Measurements from ENCODE around the gene NCKAP1. TPM values are rescaled to one million over a fixed set of nuclear protein-coding genes. Genes with fewer than 3 reads are reported as not detected.
A peak's percentile ranks its signal among the peaks of the same experiment; 100 is the strongest.

The NCKAP1 gene
- total RNA-seq, 1 donor, result 167 TPM

DNA sequence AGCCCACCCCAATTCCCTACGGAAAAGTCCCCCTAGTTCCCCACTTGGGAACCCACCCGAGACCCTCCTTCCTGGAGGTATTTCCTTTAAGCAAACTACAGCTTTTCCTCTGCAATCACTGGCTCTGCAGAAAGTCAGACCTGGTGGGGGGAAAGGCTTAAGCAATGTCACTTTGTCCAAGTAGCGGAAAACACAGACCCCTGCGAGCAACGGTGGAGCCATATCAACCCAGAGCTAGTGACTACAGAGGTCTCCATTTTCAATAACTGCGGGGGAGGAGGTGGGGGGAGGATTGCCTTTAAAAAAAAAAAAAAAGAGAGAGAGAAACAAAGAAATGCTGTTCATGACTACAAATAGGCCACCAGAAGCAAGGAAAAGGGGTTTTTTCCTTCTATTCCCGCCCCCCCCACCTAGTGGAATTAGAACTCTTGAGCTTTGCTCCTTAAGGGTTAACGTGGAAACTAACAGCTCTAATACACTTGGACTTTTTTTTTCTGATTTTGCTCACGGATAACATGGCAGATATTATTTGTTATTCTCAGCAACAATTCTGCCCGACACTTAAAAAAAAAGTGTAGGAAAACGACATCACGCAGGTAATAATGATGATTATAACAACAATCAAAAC is 170.7 kb downstream of the NCKAP1 start:
- no peak for DNase-seq (ENCODE audit: low read depth)
- TF ChIP-seq, protein P1, sequence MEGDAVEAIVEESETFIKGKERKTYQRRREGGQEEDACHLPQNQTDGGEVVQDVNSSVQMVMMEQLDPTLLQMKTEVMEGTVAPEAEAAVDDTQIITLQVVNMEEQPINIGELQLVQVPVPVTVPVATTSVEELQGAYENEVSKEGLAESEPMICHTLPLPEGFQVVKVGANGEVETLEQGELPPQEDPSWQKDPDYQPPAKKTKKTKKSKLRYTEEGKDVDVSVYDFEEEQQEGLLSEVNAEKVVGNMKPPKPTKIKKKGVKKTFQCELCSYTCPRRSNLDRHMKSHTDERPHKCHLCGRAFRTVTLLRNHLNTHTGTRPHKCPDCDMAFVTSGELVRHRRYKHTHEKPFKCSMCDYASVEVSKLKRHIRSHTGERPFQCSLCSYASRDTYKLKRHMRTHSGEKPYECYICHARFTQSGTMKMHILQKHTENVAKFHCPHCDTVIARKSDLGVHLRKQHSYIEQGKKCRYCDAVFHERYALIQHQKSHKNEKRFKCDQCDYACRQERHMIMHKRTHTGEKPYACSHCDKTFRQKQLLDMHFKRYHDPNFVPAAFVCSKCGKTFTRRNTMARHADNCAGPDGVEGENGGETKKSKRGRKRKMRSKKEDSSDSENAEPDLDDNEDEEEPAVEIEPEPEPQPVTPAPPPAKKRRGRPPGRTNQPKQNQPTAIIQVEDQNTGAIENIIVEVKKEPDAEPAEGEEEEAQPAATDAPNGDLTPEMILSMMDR (IDR thresholded peaks at IDR 0.05; ENCODE audit: insufficient read depth, low read length), result no peak
- H3K4me3 ChIP-seq (ENCODE audit: low read depth, low read length), result peak overlapping the region; percentile 61

DNA sequence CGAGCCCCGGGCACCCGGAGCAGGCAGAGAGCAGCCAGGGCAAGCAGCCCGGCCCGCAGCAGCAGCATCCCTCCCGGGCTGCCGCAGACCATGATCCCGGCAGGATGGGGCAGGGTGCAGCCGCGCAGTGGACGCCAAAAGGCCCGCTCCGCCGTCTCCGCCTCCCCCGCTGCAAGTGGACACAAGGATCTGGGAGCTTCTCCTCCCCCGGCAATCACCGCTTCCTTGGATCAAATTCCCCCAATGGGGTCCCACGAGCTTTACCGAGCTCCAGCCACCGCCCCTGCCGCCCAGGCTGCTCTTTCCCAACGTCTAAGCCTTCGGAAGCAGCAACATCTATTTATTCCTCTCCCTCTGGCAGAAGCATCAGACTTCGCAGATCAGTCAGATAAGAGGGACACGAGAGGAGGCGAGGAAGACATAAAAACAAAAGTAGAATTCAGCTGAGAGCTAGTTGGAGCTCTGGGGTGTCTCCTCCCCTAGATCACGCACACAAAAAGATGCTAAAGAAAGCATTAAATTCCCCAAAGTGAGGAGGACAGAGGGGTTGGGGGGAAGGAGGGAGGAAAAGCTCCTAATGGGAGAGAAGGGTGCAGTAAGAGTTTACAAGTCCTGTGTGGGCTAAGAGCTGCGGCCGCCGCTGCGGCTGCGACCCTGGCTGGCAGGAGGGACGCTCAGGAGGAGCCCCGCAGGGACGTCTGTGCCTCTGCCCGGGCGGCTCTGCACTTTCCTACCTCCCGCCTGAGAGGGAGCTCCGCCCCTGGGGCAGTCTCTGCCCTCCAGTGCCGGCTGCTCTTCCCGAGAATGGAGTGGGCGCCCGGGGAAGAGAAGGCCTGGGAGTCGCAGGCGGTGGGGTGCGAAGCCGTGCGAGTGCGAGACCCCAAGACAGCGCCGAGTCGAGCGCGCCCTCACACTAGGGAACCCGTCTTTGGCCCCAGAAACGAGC is 171.5 kb downstream of the NCKAP1 start, which contains the start of gene FRZB:
Gene FRZB, minus strand, starts transcription at position 177 of the 946 bp plus-strand sequence. Its CDS starts 85 bp downstream, at position 92.
- TF ChIP-seq, protein P1 (IDR thresholded peaks at IDR 0.05; ENCODE audit: insufficient read depth, low read length), result peak; percentile 1
- DNase-seq (ENCODE audit: low read depth), result peak; percentile 56

DNA sequence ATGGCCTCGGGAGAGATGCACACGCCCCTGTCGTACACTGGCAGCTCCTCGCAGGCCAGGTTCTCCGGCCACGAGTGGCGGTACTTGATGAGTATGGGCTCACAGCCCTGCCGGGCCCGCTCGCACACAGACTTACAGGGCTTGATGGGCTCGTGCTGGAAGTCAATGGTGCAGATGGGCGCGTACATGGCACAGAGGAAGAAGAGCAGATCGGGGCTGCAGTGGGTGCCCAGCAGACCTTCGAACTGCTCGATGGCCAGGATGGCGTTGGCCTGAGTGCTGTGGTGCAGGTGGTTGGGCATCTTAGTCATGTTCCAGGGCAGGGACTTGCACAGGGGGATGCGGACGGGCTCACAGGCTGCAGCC is 172.2 kb downstream of the NCKAP1 start:
- TF ChIP-seq, protein P1 (IDR thresholded peaks at IDR 0.05; ENCODE audit: insufficient read depth, low read length), result no peak
- DNase-seq (ENCODE audit: low read depth), result no peak
- peak overlapping the region; percentile 61 for H3K4me3 ChIP-seq (ENCODE audit: low read depth, low read length)

More for the DNA sequence above, 171.5 kb downstream of the NCKAP1 start, which contains the start of gene FRZB:
- peak within 1 kb of the TSS; percentile 61 for H3K4me3 ChIP-seq (ENCODE audit: low read depth, low read length)

DNA sequence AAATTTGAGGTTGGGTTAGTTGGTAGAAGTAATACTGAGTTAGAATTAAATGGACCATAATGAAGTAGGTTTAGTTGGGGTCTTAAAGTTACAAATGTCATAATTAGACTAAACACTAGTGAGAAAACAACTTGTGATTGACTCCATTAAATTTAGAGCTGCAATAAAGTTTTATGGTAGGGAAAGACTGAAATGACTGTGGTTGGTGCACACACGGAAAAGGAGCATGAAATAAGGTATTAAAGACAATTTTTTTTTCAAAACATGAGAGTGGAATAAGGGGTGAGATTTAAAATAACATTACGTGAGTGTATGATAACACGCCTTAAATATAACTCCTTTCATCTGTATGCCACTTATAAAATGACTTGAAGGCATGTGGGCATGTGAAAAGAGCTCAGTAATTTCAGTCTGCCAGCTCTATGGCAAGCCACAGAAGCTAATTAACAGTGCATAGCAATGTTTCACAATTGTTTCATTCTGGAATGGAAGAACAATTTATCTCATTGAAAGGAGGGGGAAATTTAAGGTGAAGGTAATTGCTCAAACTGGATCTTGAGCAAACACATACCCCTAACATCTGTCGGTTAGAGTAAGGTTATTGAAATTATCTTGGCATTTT is 173.2 kb downstream of the NCKAP1 start:
- no peak for DNase-seq (ENCODE audit: low read depth)
- H3K4me3 ChIP-seq (ENCODE audit: low read depth, low read length), result no peak overlapping the region
- TF ChIP-seq, protein P1 (IDR thresholded peaks at IDR 0.05; ENCODE audit: insufficient read depth, low read length), result no peak

DNA sequence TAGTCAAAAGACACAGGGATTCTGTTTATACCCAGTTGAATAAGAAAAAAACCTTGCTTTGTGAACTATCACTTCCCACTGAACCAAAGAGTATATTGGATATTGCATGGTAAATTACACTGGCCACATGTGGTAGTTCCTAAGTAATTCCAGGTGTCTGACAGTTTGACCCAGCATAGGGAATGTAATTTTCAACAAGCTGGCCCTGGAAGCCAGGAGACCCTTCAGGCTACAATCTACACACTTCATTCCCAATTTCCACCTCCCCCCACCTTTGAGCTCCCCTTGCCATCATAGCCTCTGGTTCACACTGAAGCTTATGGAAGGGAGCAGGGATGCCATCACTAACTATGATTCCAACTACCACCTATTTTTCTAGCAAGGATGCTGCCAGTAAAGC is 174.6 kb downstream of the NCKAP1 start:
- TF ChIP-seq, protein P1 (IDR thresholded peaks at IDR 0.05; ENCODE audit: insufficient read depth, low read length), result no peak
- no peak for DNase-seq (ENCODE audit: low read depth)
- H3K4me3 ChIP-seq (ENCODE audit: low read depth, low read length), result no peak overlapping the region

DNA sequence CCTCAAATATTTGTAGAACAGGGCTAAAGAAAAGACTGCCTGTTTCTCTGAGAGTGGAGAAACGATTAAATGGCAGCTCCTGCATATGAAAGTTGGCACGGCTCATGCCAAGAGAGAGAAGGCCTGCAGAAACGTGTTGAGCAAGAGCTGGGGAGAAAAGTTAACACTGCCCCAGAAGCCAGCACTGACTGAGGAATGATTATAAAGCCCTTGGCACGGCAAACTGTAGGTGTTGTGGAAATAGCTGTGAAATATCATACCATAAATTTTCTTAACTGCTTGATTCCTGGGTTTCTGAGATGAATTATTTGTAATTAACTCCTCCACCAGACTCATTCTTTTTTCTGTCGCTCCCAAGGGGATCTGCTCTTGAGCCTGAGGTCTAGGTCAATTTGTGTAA is 176.2 kb downstream of the NCKAP1 start:
- no peak overlapping the region for H3K4me3 ChIP-seq (ENCODE audit: low read depth, low read length)
- no peak for DNase-seq (ENCODE audit: low read depth)
- TF ChIP-seq, protein P1 (IDR thresholded peaks at IDR 0.05; ENCODE audit: insufficient read depth, low read length), result no peak
